Esophagus squamous epithelium (tissue), 4 donors: Measurements from ENCODE around the gene TSLP.

Source experiments
- POLR2A ChIP-seq, 4 donors: fragments of 450-650 bp; IDR thresholded peaks; one replicate each; pipeline ENCODE4 v1.6.1; 2017; ENCODE audit warnings: antibody characterized with exemption in 4 of 4, mild to moderate bottlenecking in 4 of 4, moderate library complexity in 3 of 4
- TF ChIP-seq, protein P1 (sequence below), 6 experiments: fragments of 450-650 bp in 4 of 6; fragments of 200-600 bp in 2 of 6; sonication (generic) in 2 of 6; IDR thresholded peaks; one replicate each; pipeline ENCODE4 v1.5.1; 2016 to 2019; ENCODE audit warnings: antibody characterized with exemption in 6 of 6, mild to moderate bottlenecking in 4 of 6, moderate library complexity in 4 of 6

DNA sequence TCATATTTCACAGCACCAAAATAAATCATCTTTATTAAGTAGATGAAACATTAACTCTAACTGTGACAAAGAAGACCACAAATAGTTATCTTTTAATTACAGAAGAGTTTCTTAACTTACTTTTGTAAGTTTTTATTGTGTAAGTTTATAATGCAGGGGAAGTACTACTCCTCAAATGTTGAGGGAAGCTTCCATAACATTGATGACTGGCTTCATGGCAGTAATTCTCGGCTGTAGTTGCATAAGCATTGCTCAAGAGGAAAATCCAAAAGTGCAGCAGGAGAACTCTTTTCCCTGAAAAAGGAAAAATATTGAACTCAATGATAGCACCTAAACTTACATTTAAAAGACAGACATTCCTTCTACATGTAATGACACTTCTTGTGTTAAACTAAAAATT is 4.6 kb downstream of the TSLP start:
- TF ChIP-seq, protein P1, sequence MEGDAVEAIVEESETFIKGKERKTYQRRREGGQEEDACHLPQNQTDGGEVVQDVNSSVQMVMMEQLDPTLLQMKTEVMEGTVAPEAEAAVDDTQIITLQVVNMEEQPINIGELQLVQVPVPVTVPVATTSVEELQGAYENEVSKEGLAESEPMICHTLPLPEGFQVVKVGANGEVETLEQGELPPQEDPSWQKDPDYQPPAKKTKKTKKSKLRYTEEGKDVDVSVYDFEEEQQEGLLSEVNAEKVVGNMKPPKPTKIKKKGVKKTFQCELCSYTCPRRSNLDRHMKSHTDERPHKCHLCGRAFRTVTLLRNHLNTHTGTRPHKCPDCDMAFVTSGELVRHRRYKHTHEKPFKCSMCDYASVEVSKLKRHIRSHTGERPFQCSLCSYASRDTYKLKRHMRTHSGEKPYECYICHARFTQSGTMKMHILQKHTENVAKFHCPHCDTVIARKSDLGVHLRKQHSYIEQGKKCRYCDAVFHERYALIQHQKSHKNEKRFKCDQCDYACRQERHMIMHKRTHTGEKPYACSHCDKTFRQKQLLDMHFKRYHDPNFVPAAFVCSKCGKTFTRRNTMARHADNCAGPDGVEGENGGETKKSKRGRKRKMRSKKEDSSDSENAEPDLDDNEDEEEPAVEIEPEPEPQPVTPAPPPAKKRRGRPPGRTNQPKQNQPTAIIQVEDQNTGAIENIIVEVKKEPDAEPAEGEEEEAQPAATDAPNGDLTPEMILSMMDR (IDR thresholded peaks at IDR 0.05): no peak
- TF ChIP-seq POLR2A (IDR thresholded peaks at IDR 0.05): no peak
